Bronchial epithelial cell (primary cell): ENCODE data around the gene MAPK7. TPM values are rescaled to one million over a fixed set of nuclear protein-coding genes. Genes with fewer than 3 reads are reported as not detected.

ENCODE experiments used
- DNase-seq: peaks from one replicate; pipeline ENCODE4 v3.0.0-alpha.2; 2010; ENCODE audit warnings: low read depth
- FAIRE-seq: peaks from 2 replicates; lab custom pipeline; 2011; peaks lifted over from hg19 to GRCh38; lab: Jason Lieb, UNC
- H3K27me3 ChIP-seq: 2 replicates; pipeline ENCODE4 v1.5.1; 2011; ENCODE audit warnings: low read length; ENCODE audit not compliant: control insufficient read depth, insufficient read depth
- H3K36me3 ChIP-seq: 2 replicates; pipeline ENCODE4 v1.5.1; 2011; ENCODE audit warnings: low read length; ENCODE audit not compliant: control insufficient read depth, insufficient read depth
- H3K4me3 ChIP-seq: 2 replicates; pipeline ENCODE4 v1.5.1; 2011; ENCODE audit warnings: mild to moderate bottlenecking, low read depth, low read length, control low read depth
- CTCF ChIP-seq: IDR thresholded peaks from 2 replicates; pipeline ENCODE4 v1.5.1; 2011; ENCODE audit warnings: mild to moderate bottlenecking, moderate library complexity, low read length, control low read depth, inconsistent platforms; ENCODE audit not compliant: insufficient read depth, severe bottlenecking
- total RNA-seq: library from RNA; depleted of rRNA; stranded (reverse); fragments of >200 nt; gene quantifications from 2 replicates; pipeline ENCODE4 v1.2.1, GENCODE V29; 2014

Gene MAPK7
- total RNA-seq, 1 donor from 2014 or later = 6.8 TPM

GRCh38 chr17:19380481-19381301 lies 2.4 kb downstream of the MAPK7 start:
- Histone ChIP-seq H3K4me3 (no peak overlapping the region), H3K27me3 (no peaks in the 10 kb centered on the region), H3K36me3 (peaks cover 35% of the 10 kb centered on the region)
- TF ChIP-seq CTCF = no peak
- FAIRE-seq (no peak), DNase-seq (no peak)

- FAIRE-seq = no peak
- Histone ChIP-seq H3K4me3 (no peak overlapping the region), H3K36me3 (peaks cover 35% of the 10 kb centered on the region), H3K27me3 (no peaks in the 10 kb centered on the region)
- no peak for TF ChIP-seq CTCF
- DNase-seq = no peak
Measured at GRCh38 chr17:19381361-19381740, 3.1 kb downstream of the MAPK7 start.

- FAIRE-seq (no peak), DNase-seq (no peak)
- Histone ChIP-seq H3K36me3 (peaks cover 35% of the 10 kb centered on the region), H3K27me3 (no peaks in the 10 kb centered on the region), H3K4me3 (no peak overlapping the region)
- no peak for TF ChIP-seq CTCF
Measured at GRCh38 chr17:19381741-19382444, 3.6 kb downstream of the MAPK7 start.

GRCh38 chr17:19382531-19383444 lies 4.5 kb downstream of the MAPK7 start:
- DNase-seq (no peak), FAIRE-seq (peak; percentile 70)
- no peaks in the 10 kb centered on the region for H3K27me3 ChIP-seq
- no peak overlapping the region for H3K4me3 ChIP-seq
- TF ChIP-seq CTCF = no peak
- H3K36me3 ChIP-seq = peaks cover 35% of the 10 kb centered on the region

- peaks cover 35% of the 10 kb centered on the region for H3K36me3 ChIP-seq
- no peak overlapping the region for H3K4me3 ChIP-seq
- DNase-seq (no peak), FAIRE-seq (no peak)
- TF ChIP-seq CTCF = no peak
- no peaks in the 10 kb centered on the region for H3K27me3 ChIP-seq
Measured at GRCh38 chr17:19383681-19384470, 5.6 kb downstream of the MAPK7 start.
